OCI-LY7 (cell line): Measurements from ENCODE around the gene CHODL. TPM values are rescaled to one million over a fixed set of nuclear protein-coding genes. Genes with fewer than 3 reads are reported as not detected.
A peak's percentile ranks its signal among the peaks of the same experiment; 100 is the strongest.

Experiments used
- BruUV-seq: library from RNA; stranded (reverse); fragments of 400-500 nt; replicated peaks from 2 replicates; lab custom pipeline; 2021; lab: Mats Ljungman, UMichigan
- CTCF ChIA-PET: fragments of 300-600 bp; sonication (Branson Sonifier 250); formaldehyde crosslinking; loops from one replicate; lab custom pipeline; 2022; ENCODE audit warnings: antibody characterized with exemption; ENCODE audit not compliant: unreplicated experiment; lab: Charles Lee
- POLR2A ChIA-PET: fragments of 300-600 bp; sonication (Branson Sonifier 250); formaldehyde crosslinking; loops from one replicate; lab custom pipeline; 2022; ENCODE audit warnings: antibody characterized with exemption; lab: Charles Lee
- DNase-seq: peaks from one replicate; pipeline ENCODE4 v3.0.0-alpha.2; 2015; ENCODE audit warnings: low spot score
- H2AFZ ChIP-seq: fragments of 200-600 bp; sonication (generic), shearing (Covaris generic); 2 replicates; pipeline ENCODE4 v1.6.1; 2014; ENCODE audit warnings: mild to moderate bottlenecking, antibody characterized with exemption, low read length, moderate library complexity
- H3K27ac ChIP-seq: fragments of 200-600 bp; sonication (generic); 2 replicates; pipeline ENCODE4 v1.5.1; 2014; ENCODE audit warnings: mixed run types, low read depth, mild to moderate bottlenecking, moderate library complexity, low read length, inconsistent platforms; ENCODE audit not compliant: poor library complexity, severe bottlenecking
- H3K36me3 ChIP-seq: fragments of 200-600 bp; sonication (generic); 2 replicates; pipeline ENCODE4 v1.6.1; 2014; ENCODE audit warnings: mild to moderate bottlenecking, antibody characterized with exemption, low read length, moderate library complexity, mixed read lengths; ENCODE audit not compliant: insufficient read depth
- H3K4me1 ChIP-seq: fragments of 200-600 bp; sonication (generic); 2 replicates; pipeline ENCODE4 v1.5.1; 2014; ENCODE audit warnings: mild to moderate bottlenecking, low read length; ENCODE audit not compliant: insufficient read depth, poor library complexity, severe bottlenecking
- H3K4me2 ChIP-seq: fragments of 200-600 bp; sonication (generic); 2 replicates; pipeline ENCODE4 v1.6.1; 2014; ENCODE audit warnings: mild to moderate bottlenecking, low read length
- H3K4me3 ChIP-seq: fragments of 200-600 bp; sonication (generic); 2 replicates; pipeline ENCODE4 v1.5.1; 2014; ENCODE audit warnings: mild to moderate bottlenecking, low read depth, low read length; ENCODE audit not compliant: poor library complexity, severe bottlenecking
- H3K79me2 ChIP-seq: fragments of 200-600 bp; sonication (generic); 2 replicates; pipeline ENCODE4 v1.6.1; 2016; ENCODE audit warnings: low read depth, mild to moderate bottlenecking, low read length, moderate library complexity, mixed read lengths; ENCODE audit not compliant: insufficient read depth
- H3K9me2 ChIP-seq: fragments of 200-600 bp; sonication (generic); 2 replicates; pipeline ENCODE4 v1.6.1; 2016; ENCODE audit warnings: mild to moderate bottlenecking, low read length, mixed read lengths; ENCODE audit not compliant: insufficient read depth
- H3K9me3 ChIP-seq: fragments of 200-600 bp; sonication (generic); 2 replicates; pipeline ENCODE4 v1.6.1; 2014; ENCODE audit warnings: mild to moderate bottlenecking, mixed run types, low read length, mixed read lengths
- H4K20me1 ChIP-seq: fragments of 200-600 bp; sonication (generic); 2 replicates; pipeline ENCODE4 v1.6.1; 2014; ENCODE audit warnings: mild to moderate bottlenecking, antibody characterized with exemption, low read length, moderate library complexity, mixed read lengths; ENCODE audit not compliant: insufficient read depth
- CTCF ChIP-seq: fragments of 200-600 bp; sonication (generic); conservative IDR thresholded peaks from 2 replicates; pipeline ENCODE4 v1.5.1; 2014; ENCODE audit warnings: mild to moderate bottlenecking, antibody characterized with exemption, low read length, moderate library complexity, mixed read lengths
- EZH2phosphoT487 ChIP-seq: fragments of 200-600 bp; sonication (generic); IDR thresholded peaks from 2 replicates; pipeline ENCODE4 v1.6.1; 2018; ENCODE audit warnings: low read depth, borderline replicate concordance, mild to moderate bottlenecking, mixed run types, antibody characterized with exemption, low read length, moderate library complexity, mixed read lengths
- intact Hi-C: fragments of 100-400 bp; cut with micrococcal nuclease; formaldehyde crosslinking; loops from one replicate; pipeline ENCODE4 v1.10.0; 2022; ENCODE audit not compliant: unreplicated experiment
- total RNA-seq, 2 experiments: library from RNA; depleted of rRNA in 1 of 2; stranded (reverse); fragments of >200 nt in 1 of 2; shearing (Covaris generic) in 1 of 2; gene quantifications; 2 replicates each; pipeline ENCODE4 v1.2.3, GENCODE V29; 2014 to 2022

CHODL gene
- total RNA-seq, 2 experiments from 2014 or later = not detected

GRCh38 chr21:18248171-18248570 lies 3.5 kb downstream of the CHODL start:
- no TSS peak for BruUV-seq
- no peaks in the 10 kb centered on the region for H3K36me3 ChIP-seq
- H3K4me1 ChIP-seq = no peaks in the 10 kb centered on the region
- ChIA-PET CTCF (no interaction called here), POLR2A (no interaction called here)
- no peak overlapping the region for H3K4me2 ChIP-seq
- no peaks in the 10 kb centered on the region for H3K79me2 ChIP-seq
- no peak for TF ChIP-seq CTCF
- no peak for TF ChIP-seq EZH2phosphoT487
- no peak overlapping the region for H2AFZ ChIP-seq
- no peak overlapping the region for H3K4me3 ChIP-seq
- no peak for DNase-seq
- H4K20me1 ChIP-seq = no peaks in the 10 kb centered on the region
- H3K27ac ChIP-seq = no peak overlapping the region
- intact Hi-C loops = no loop called here
- no peaks in the 10 kb centered on the region for H3K9me3 ChIP-seq
- no peaks in the 10 kb centered on the region for H3K9me2 ChIP-seq

- H3K79me2 ChIP-seq = no peaks in the 10 kb centered on the region
- no peak for DNase-seq
- H3K27ac ChIP-seq = no peak overlapping the region
- no peak overlapping the region for H3K4me3 ChIP-seq
- TF ChIP-seq CTCF (peak; percentile 46; the same call in 1 of the 2 replicates), EZH2phosphoT487 (no peak)
- no peaks in the 10 kb centered on the region for H3K9me2 ChIP-seq
- H2AFZ ChIP-seq = no peak overlapping the region
- H4K20me1 ChIP-seq = no peaks in the 10 kb centered on the region
- H3K4me2 ChIP-seq = no peak overlapping the region
- no peaks in the 10 kb centered on the region for H3K4me1 ChIP-seq
- ChIA-PET CTCF (no interaction called here), POLR2A (interaction anchor here (0.9 kb wide), 1 partner anchor 107 kb away, joined by 3 read pairs; no protein-coding TSS in a partner anchor)
- intact Hi-C loops = no loop called here
- H3K36me3 ChIP-seq = no peaks in the 10 kb centered on the region
- no peaks in the 10 kb centered on the region for H3K9me3 ChIP-seq
- no TSS peak for BruUV-seq
Observed at GRCh38 chr21:18249672-18250071, 5.0 kb downstream of the CHODL start.

GRCh38 chr21:18251065-18251464 lies 6.4 kb downstream of the CHODL start:
- no peaks in the 10 kb centered on the region for H3K36me3 ChIP-seq
- intact Hi-C loops = no loop called here
- H3K79me2 ChIP-seq = no peaks in the 10 kb centered on the region
- no peaks in the 10 kb centered on the region for H3K9me3 ChIP-seq
- TF ChIP-seq CTCF (no peak), EZH2phosphoT487 (no peak)
- H3K27ac ChIP-seq = no peak overlapping the region
- H3K4me1 ChIP-seq = no peaks in the 10 kb centered on the region
- no TSS peak for BruUV-seq
- DNase-seq = no peak
- no peak overlapping the region for H2AFZ ChIP-seq
- ChIA-PET CTCF (no interaction called here), POLR2A (no interaction called here)
- H3K4me3 ChIP-seq = no peak overlapping the region
- H4K20me1 ChIP-seq = no peaks in the 10 kb centered on the region
- no peaks in the 10 kb centered on the region for H3K9me2 ChIP-seq
- H3K4me2 ChIP-seq = no peak overlapping the region
